ENCODE measurements around the gene CIB1.

Gene CIB1

DNA sequence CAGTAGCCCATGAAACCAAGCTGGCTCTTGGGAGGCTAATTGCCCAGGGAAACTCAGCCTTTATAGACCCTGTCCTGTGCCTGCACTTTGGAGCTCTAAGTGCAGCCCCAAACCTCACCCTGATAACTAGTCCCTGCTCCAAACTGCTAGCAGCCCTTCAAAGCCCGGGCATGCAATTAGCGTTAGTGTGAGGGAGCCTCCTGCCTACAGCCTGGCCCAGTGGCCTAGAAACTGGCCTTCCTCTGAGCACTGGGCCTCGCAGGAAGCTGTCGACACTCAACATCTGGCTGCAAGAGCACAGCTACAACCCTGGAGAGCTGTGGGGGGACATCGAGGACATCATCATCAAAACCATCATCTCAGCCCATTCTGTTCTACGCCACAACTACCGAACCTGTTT is 24.0 kb upstream of the CIB1 start:
- no peak overlapping the region for H3K4me3 ChIP-seq (ENCODE audit: low read length)
- TF ChIP-seq CTCF (conservative IDR thresholded peaks at IDR 0.05; ENCODE audit: low read depth, low read length) = no peak
- DNase-seq (ENCODE audit: low read depth) = no peak

DNA sequence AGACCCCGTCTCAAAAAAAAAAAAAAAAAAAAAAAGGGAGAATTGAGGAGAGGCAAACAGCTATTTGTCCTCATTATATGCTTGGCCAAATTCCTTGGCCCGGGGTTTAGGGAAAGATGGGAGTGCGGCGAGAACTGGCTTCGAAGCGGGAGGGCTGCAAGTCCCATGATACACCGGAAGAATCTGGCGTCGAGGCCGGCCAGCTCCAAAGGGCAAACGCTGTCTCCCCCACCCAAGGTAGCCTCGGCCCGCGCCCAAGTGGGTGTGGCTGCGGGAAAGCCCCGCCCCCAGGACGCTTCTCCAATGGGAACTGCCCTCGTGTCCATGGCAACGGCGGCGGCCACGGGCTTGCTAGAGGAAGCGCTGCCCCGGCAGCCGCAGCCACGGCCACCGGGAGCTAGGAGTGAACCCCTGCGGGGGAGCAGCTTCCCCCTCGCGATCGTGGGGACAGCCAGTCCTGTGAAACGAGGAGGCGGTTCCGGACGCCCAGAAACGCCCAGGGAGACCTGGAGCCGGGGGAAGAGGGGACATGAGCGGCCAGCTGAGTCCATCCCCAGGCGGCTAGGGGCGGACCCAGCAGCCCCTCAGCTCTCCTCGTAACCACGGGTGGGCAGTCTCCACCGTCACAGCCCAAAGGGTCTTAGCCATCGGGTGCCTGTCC is 15.6 kb upstream of the CIB1 start, which contains the start of gene TTLL13:
TSS of gene TTLL13 (plus strand) at position 354 of the 661 bp plus-strand sequence. CDS start 1,075 bp downstream, outside the sequence.
- H3K4me3 ChIP-seq (ENCODE audit: low read length) = peak within 1 kb of the TSS; percentile 70
- no peak for TF ChIP-seq CTCF (conservative IDR thresholded peaks at IDR 0.05; ENCODE audit: low read depth, low read length)
- peak; percentile 25 for DNase-seq (ENCODE audit: low read depth)

GRCh38 chr15:90248789-90249202 is 15.1 kb upstream of the CIB1 start:
- DNase-seq (ENCODE audit: low read depth) = no peak
- TF ChIP-seq CTCF (conservative IDR thresholded peaks at IDR 0.05; ENCODE audit: low read depth, low read length) = no peak
- no peak overlapping the region for H3K4me3 ChIP-seq (ENCODE audit: low read length)

GRCh38 chr15:90243943-90244639 is 10.3 kb upstream of the CIB1 start:
- DNase-seq (ENCODE audit: low read depth) = no peak
- TF ChIP-seq CTCF (conservative IDR thresholded peaks at IDR 0.05; ENCODE audit: low read depth, low read length) = no peak
- no peak overlapping the region for H3K4me3 ChIP-seq (ENCODE audit: low read length)

DNA sequence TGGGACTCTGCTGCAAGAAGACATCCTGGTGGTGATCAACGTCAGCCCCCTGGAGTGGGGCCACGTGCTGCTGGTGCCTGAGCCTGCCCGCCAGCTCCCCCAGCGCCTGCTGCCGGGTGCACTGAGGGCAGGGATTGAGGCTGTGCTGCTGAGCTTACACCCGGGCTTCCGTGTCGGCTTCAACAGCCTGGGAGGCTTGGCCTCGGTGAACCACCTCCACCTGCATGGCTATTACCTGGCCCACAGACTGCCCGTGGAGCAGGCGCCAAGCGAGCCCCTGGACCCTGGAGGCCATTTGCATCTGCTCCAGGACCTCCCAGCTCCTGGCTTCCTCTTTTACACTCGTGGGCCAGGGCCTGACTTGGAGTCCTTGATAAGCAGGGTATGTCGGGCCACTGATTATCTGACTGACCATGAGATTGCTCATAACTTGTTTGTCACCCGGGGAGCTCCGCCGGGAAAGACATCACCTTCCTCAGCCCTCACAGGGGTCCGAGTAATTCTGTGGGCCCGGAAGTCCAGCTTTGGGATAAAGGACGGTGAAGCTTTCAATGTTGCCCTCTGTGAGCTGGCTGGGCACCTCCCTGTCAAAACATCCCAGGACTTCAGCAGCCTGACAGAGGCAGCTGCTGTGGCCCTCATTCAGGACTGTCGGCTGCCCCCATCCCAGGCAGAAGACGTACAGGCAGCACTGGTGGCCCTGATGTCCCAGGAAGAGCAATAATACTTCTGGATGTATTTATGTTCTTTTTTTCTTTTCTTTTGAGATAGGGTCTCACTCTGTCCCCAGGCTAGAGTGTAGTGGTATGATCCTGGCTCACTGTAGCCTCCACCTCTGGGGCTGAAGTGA is 7.8 kb upstream of the CIB1 start:
- DNase-seq (ENCODE audit: low read depth) = no peak
- TF ChIP-seq CTCF (conservative IDR thresholded peaks at IDR 0.05; ENCODE audit: low read depth, low read length) = no peak

GRCh38 chr15:90240856-90241255 is 7.1 kb upstream of the CIB1 start:
- TF ChIP-seq CTCF (conservative IDR thresholded peaks at IDR 0.05; ENCODE audit: low read depth, low read length) = no peak
- no peak overlapping the region for H3K4me3 ChIP-seq (ENCODE audit: low read length)
- DNase-seq (ENCODE audit: low read depth) = no peak

More for the DNA sequence above, 7.8 kb upstream of the CIB1 start:
- no peak overlapping the region for H3K4me3 ChIP-seq (ENCODE audit: low read length)
